Natural killer cell treated with Interleukin-12 subunit alpha and Interleukin-12 subunit beta and Interleukin-15 and Interleukin-18, amount 100 ng/mL, for 72 hours (primary cell): Measurements from ENCODE around the gene CEP112. TPM values are rescaled to one million over a fixed set of nuclear protein-coding genes. Genes with fewer than 3 reads are reported as not detected.

Source experiments
- ATAC-seq, 2 donors: fragments of 150-1000 bp; cut with Tn5 transposase in 1 of 2; sonication (Bioruptor Pico), chemical (Tn5 transposase) in 1 of 2; 2 replicates each; pipeline ENCODE4 v1.10.0; 2021
- DNase-seq: peaks from one replicate; pipeline ENCODE4 v3.0.0; 2022; ENCODE audit warnings: low spot score
- H3K27ac Mint-ChIP-seq, 2 donors: 1 replicate in 1 of 2; 2 replicates in 1 of 2; pipeline ENCODE4 v1.8.0; 2022; ENCODE audit warnings: mixed read lengths in 2 of 2, mild to moderate bottlenecking in 1 of 2, moderate library complexity in 1 of 2
- H3K27me3 Mint-ChIP-seq, 2 donors: 1 replicate in 1 of 2; 2 replicates in 1 of 2; pipeline ENCODE4 v1.8.0; 2022; ENCODE audit warnings: mixed read lengths in 2 of 2
- H3K36me3 Mint-ChIP-seq: one replicate; pipeline ENCODE4 v1.8.0; 2022; ENCODE audit warnings: mixed read lengths
- H3K4me1 Mint-ChIP-seq, 2 donors: 1 replicate in 1 of 2; 2 replicates in 1 of 2; pipeline ENCODE4 v1.8.0; 2022; ENCODE audit warnings: low read depth in 2 of 2, mixed read lengths in 2 of 2, mild to moderate bottlenecking in 1 of 2
- H3K4me3 Mint-ChIP-seq: one replicate; pipeline ENCODE4 v1.8.0; 2022; ENCODE audit warnings: mixed read lengths
- H3K9me3 Mint-ChIP-seq: 2 replicates; pipeline ENCODE4 v1.8.0; 2022; ENCODE audit warnings: mixed read lengths
- total RNA-seq, 2 donors: library from RNA; stranded (reverse); gene quantifications; one replicate each; pipeline ENCODE4 v1.2.3, GENCODE V29; 2022

CEP112 gene
- total RNA-seq, 2 donors from 2014 or later: 2.3 to 5.5 TPM

DNA sequence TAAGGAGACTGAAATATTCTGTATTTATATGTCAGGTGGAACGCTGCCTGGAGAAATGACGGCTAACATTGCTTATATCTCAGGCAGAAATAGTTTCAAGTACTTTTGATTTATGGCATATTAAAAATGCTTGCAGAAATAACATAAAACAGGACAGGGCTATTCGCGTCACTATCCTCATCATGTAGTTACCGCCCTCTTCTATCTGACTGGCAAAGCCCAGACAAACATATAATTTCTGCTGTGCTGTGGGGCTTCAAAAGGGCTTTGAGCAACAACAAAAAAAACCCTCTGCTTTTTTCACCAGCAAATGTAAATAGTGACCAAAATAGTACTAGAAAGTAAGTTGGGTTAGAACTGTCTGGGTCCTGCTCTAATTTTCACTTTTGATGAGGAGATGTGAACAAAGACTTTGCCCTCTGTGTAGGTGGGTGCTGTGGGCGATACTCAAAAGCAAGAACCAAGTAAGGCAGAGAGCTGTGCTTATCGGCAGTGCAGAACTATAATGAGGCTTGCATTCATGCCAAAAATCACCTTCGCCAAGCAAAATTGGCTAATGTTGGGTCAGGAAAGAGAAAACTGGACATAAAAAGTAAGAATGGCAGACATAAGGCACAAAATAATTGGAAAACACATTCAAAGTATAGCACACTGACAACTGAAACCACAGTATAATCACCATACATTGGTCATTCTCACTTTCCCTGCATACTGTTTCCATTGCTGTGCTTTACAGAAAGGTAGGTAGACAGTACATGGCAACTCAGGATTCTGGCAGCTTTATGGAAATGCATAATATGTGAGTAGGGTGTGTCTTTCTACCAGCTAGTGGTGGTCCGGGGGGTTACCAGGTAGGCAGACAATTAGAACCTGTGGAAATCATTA lies 479.3 kb downstream of the CEP112 start:
- no peak for ATAC-seq
- Mint-ChIP-seq H3K4me3 (no peak overlapping the region), H3K27me3 (peaks cover 11 to 17% of the 10 kb centered on the region in 2 donors), H3K4me1 (no peaks in the 10 kb centered on the region), H3K9me3 (no peaks in the 10 kb centered on the region), H3K27ac (no peak overlapping the region), H3K36me3 (no peaks in the 10 kb centered on the region)
- no peak for DNase-seq

- Mint-ChIP-seq H3K4me1 (no peaks in the 10 kb centered on the region), H3K4me3 (no peak overlapping the region), H3K27me3 (peaks cover 18 to 25% of the 10 kb centered on the region in 2 donors), H3K27ac (no peak overlapping the region), H3K9me3 (no peaks in the 10 kb centered on the region), H3K36me3 (no peaks in the 10 kb centered on the region)
- DNase-seq (no peak), ATAC-seq (no peak)
Measured at GRCh38 chr17:65711671-65712276, 480.2 kb downstream of the CEP112 start.

GRCh38 chr17:65707780-65708179 lies 484.2 kb downstream of the CEP112 start:
- Mint-ChIP-seq H3K27me3 (peaks cover 18 to 22% of the 10 kb centered on the region in 2 donors), H3K36me3 (no peaks in the 10 kb centered on the region), H3K4me1 (no peaks in the 10 kb centered on the region), H3K4me3 (no peak overlapping the region), H3K27ac (no peak overlapping the region), H3K9me3 (no peaks in the 10 kb centered on the region)
- ATAC-seq: no peak
- no peak for DNase-seq

GRCh38 chr17:65704731-65705130 lies 487.2 kb downstream of the CEP112 start:
- no peaks in the 10 kb centered on the region for H3K4me1 Mint-ChIP-seq
- H3K27me3 Mint-ChIP-seq: peaks cover 33 to 43% of the 10 kb centered on the region in 2 donors
- no peak overlapping the region for H3K27ac Mint-ChIP-seq
- no peak overlapping the region for H3K4me3 Mint-ChIP-seq
- ATAC-seq (no peak), DNase-seq (no peak)
- H3K36me3 Mint-ChIP-seq: no peaks in the 10 kb centered on the region
- H3K9me3 Mint-ChIP-seq: no peaks in the 10 kb centered on the region

DNA sequence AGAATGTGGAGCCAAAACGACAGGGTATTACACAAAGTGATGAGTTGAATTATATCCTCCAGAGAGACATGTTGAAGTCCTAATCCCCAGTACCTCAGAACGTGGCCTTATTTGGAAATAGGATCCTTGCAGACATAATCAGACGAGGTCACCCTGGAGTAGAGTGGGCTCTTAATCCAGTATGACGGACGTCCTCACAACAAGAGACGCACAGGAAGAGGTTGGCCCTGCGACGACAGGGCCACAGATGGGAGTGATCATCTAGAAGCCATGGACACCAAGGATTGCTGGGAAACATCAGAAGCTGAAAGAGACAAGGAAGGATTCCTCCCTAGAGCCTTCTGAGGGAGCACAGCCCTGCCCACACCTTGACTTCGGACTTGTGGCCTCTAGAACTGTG lies 488.0 kb downstream of the CEP112 start:
- H3K4me1 Mint-ChIP-seq: no peaks in the 10 kb centered on the region
- no peak overlapping the region for H3K4me3 Mint-ChIP-seq
- no peaks in the 10 kb centered on the region for H3K36me3 Mint-ChIP-seq
- peaks cover 36 to 52% of the 10 kb centered on the region in 2 donors for H3K27me3 Mint-ChIP-seq
- no peaks in the 10 kb centered on the region for H3K9me3 Mint-ChIP-seq
- no peak for DNase-seq
- no peak overlapping the region for H3K27ac Mint-ChIP-seq
- no peak for ATAC-seq

DNA sequence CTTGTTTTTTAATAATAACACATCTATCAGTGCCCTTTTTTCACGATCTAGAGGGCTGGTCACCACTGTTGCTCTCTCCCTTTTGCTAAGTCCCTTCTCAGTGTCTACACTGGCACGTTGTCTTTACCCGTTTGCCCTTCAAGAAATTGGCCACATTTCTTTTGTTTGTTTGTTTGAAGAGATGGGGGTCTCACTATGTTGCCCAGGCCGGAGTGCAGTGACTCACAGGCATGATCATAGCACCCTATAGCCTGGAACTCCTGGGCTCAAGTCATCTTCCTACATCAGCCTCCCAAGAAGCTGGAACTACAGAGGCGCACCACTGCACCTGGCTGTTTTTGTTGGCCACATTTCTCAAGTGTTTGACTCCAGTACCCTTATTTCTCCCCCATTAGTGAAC lies 492.5 kb downstream of the CEP112 start:
- no peak overlapping the region for H3K4me3 Mint-ChIP-seq
- no peaks in the 10 kb centered on the region for H3K36me3 Mint-ChIP-seq
- H3K27me3 Mint-ChIP-seq: peaks cover 28 to 49% of the 10 kb centered on the region in 2 donors
- no peaks in the 10 kb centered on the region for H3K4me1 Mint-ChIP-seq
- no peak overlapping the region for H3K27ac Mint-ChIP-seq
- DNase-seq (no peak), ATAC-seq (no peak)
- H3K9me3 Mint-ChIP-seq: no peaks in the 10 kb centered on the region

DNA sequence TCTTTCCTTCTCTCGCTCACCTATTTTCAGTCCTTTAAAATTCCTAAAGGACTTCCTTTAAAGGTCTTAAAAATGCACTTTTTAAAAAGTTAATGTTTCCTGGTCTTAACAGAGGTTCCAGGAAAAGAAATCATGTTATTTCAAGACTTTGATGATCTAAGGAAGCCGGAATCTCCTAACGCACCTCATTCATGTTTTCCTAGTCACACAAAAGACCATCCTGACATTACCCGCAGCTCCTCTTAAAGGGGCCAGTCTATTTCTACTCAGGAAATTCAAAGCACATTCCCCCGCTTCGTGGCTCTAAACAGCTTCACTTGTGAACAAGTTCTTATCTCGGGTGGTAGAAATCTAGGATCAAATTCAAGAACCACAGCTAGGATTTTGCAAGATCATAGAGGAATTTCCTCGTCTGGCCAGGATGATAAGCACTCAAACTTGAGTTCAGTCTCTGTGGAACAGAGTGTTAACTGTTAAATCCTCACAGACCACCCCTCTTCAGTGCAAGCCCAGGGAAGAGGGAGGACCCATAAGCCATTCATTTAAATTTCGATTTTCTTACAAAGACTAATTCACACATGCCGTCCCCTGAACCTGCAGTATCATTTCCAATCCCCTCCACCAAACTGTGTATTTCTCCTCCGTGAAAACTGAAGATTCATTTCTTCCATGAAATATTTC lies 493.4 kb downstream of the CEP112 start:
- ATAC-seq: no peak
- DNase-seq: no peak
- Mint-ChIP-seq H3K9me3 (no peaks in the 10 kb centered on the region), H3K36me3 (no peaks in the 10 kb centered on the region), H3K27me3 (peaks cover 28 to 54% of the 10 kb centered on the region in 2 donors), H3K4me3 (no peak overlapping the region), H3K4me1 (no peaks in the 10 kb centered on the region), H3K27ac (no peak overlapping the region)

DNA sequence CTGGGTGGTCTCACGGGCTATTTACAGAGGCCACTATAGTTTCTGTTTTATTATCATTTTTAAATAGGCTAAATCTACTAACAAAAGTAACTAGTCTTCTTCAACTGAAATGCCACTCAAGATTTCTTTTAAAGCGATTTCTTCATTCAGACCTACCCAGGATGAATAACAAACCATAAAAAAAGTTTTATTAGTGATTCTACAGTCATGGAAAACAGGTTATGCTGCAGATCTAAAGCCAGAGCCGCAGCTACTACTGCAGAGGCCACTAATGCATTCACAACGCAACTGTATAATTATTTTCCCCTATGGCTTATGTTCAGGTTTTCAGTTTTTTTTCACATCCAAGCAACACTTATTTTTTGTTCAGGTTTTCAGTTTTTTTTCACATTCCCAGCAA lies 494.3 kb downstream of the CEP112 start:
- H3K36me3 Mint-ChIP-seq: no peaks in the 10 kb centered on the region
- no peak overlapping the region for H3K4me3 Mint-ChIP-seq
- H3K4me1 Mint-ChIP-seq: no peaks in the 10 kb centered on the region
- DNase-seq: no peak
- H3K9me3 Mint-ChIP-seq: no peaks in the 10 kb centered on the region
- no peak overlapping the region for H3K27ac Mint-ChIP-seq
- H3K27me3 Mint-ChIP-seq: peaks cover 32 to 62% of the 10 kb centered on the region in 2 donors
- ATAC-seq: no peak

GRCh38 chr17:65696739-65697394 lies 495.1 kb downstream of the CEP112 start:
- Mint-ChIP-seq H3K27me3 (peaks cover 29 to 60% of the 10 kb centered on the region in 2 donors), H3K36me3 (no peaks in the 10 kb centered on the region), H3K4me3 (no peak overlapping the region), H3K4me1 (no peaks in the 10 kb centered on the region), H3K9me3 (no peaks in the 10 kb centered on the region), H3K27ac (no peak overlapping the region)
- ATAC-seq: no peak
- no peak for DNase-seq

GRCh38 chr17:65694601-65695000 lies 497.3 kb downstream of the CEP112 start:
- Mint-ChIP-seq H3K27ac (no peak overlapping the region), H3K9me3 (no peaks in the 10 kb centered on the region), H3K27me3 (peaks cover 21 to 53% of the 10 kb centered on the region in 2 donors), H3K36me3 (no peaks in the 10 kb centered on the region), H3K4me1 (no peaks in the 10 kb centered on the region), H3K4me3 (no peak overlapping the region)
- no peak for ATAC-seq
- no peak for DNase-seq

DNA sequence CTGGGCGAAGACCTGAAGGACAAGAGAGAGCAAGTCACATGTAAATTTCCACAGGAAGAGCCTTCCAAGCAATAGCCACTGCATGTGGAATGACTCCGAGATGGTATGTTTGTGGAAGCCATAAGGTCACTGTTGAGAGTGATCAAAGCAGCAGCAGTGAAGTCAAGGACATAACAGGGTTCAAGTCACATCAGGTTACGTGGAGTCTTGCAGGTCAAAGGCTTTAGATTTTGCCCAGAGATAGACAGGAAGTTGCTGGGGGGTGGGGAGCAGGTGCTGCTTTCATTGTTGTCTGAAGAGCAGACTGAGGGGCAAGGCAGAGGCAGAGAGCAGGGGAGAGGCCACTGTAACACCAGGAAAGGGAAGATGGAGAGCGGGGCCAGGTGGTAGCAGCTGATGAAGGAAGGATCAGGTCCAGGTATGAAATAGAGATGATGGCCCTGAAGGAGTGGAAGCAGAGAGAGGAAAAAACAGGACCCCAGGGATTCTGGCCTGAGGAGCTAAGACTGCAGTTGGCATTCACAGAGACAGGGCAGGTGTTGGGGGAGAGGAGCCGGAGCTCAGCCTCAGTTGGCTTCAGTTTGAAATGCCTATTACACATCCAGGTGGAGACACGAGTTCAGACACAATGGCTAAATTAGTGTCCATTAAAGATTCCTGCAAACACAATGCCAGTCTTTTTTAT lies 501.2 kb downstream of the CEP112 start:
- ATAC-seq: no peak
- Mint-ChIP-seq H3K27me3 (peaks cover 11 to 28% of the 10 kb centered on the region in 2 donors), H3K4me1 (no peaks in the 10 kb centered on the region), H3K36me3 (no peaks in the 10 kb centered on the region), H3K4me3 (no peak overlapping the region), H3K9me3 (no peaks in the 10 kb centered on the region), H3K27ac (no peak overlapping the region)
- no peak for DNase-seq

DNA sequence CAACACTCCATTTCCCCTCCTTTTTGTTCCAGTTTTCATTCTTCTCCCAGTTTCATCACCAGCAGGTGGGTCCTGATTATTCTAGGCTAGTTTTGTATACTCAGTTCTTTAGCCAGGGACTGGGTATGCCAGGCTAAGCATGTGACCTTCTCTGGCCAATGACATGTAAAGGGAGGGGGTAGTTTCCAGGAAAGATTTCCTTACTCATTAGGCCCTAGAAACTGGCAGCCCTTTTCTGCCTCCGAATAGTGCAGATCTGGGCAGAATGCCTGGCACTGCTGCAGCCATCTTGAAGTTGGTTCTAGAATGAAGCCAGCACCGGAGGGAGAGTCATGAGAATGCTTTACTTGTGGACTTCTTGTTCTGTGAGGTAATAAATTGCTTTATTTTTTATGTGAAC lies 503.6 kb downstream of the CEP112 start:
- H3K36me3 Mint-ChIP-seq: no peaks in the 10 kb centered on the region
- no peak overlapping the region for H3K27ac Mint-ChIP-seq
- no peaks in the 10 kb centered on the region for H3K9me3 Mint-ChIP-seq
- H3K27me3 Mint-ChIP-seq: peaks cover 7 to 20% of the 10 kb centered on the region in 2 donors
- H3K4me1 Mint-ChIP-seq: no peaks in the 10 kb centered on the region
- H3K4me3 Mint-ChIP-seq: no peak overlapping the region
- DNase-seq (no peak), ATAC-seq (no peak)

DNA sequence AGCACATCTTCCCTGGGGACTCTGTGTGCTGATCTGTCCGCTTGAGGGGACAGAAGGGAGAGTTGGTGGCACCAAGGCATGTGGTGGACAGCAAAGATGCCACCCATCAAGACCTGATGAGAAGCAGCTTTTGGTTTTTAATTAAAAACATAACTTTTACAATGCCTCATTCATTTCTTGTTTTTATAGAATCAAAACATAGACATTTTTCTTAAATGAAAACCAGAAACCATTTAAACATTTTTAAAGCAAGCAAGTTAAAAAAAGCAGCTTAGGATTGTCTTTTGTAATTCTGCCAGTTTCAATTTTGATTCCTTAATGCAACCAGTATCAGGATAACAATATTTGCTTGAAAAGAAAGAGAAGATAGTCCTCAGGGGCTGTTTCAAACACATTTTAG lies 506.8 kb downstream of the CEP112 start:
- Mint-ChIP-seq H3K4me3 (no peak overlapping the region), H3K27me3 (peaks cover 6 to 10% of the 10 kb centered on the region in 2 donors), H3K4me1 (no peaks in the 10 kb centered on the region), H3K36me3 (no peaks in the 10 kb centered on the region), H3K9me3 (no peaks in the 10 kb centered on the region), H3K27ac (no peak overlapping the region)
- no peak for DNase-seq
- ATAC-seq: no peak
